Endothelial cell (in vitro differentiated cells): ENCODE measurements around the gene CFL1. TPM values are rescaled to one million over a fixed set of nuclear protein-coding genes. Genes with fewer than 3 reads are reported as not detected.

Experiments used
- DNase-seq: peaks from one replicate; pipeline ENCODE4 v3.0.0; 2021; ENCODE audit warnings: low spot score
- H3K27ac Mint-ChIP-seq: one replicate; pipeline ENCODE4 v1.8.0; 2021; ENCODE audit warnings: mixed read lengths, inconsistent platforms; ENCODE audit not compliant: unreplicated experiment
- H3K27me3 Mint-ChIP-seq: one replicate; pipeline ENCODE4 v1.8.0; 2021; ENCODE audit warnings: mild to moderate bottlenecking, moderate library complexity, mixed read lengths, inconsistent platforms; ENCODE audit not compliant: unreplicated experiment
- H3K36me3 Mint-ChIP-seq: one replicate; pipeline ENCODE4 v1.8.0; 2021; ENCODE audit warnings: mild to moderate bottlenecking, low read depth, mixed read lengths, inconsistent platforms; ENCODE audit not compliant: unreplicated experiment
- H3K4me1 Mint-ChIP-seq: one replicate; pipeline ENCODE4 v1.8.0; 2021; ENCODE audit warnings: mild to moderate bottlenecking, mixed read lengths, inconsistent platforms; ENCODE audit not compliant: unreplicated experiment
- H3K4me3 Mint-ChIP-seq: one replicate; pipeline ENCODE4 v1.8.0; 2021; ENCODE audit warnings: mild to moderate bottlenecking, mixed read lengths, inconsistent platforms; ENCODE audit not compliant: unreplicated experiment
- H3K9me3 Mint-ChIP-seq: one replicate; pipeline ENCODE4 v1.8.0; 2021; ENCODE audit warnings: mixed read lengths, inconsistent platforms; ENCODE audit not compliant: unreplicated experiment
- CTCF ChIP-seq: fragments of 200-600 bp; sonication (generic); IDR thresholded peaks from one replicate; pipeline ENCODE4 v1.5.0; 2021; ENCODE audit warnings: antibody characterized with exemption; ENCODE audit not compliant: unreplicated experiment
- total RNA-seq: library from RNA; stranded (reverse); fragmentation: NEBNext Ultra II Directional; extraction: Animal tissue kit (Norgen Biotek cat#: 25700); gene quantifications from one replicate; pipeline ENCODE4 v1.2.1, GENCODE V29; 2021; ENCODE audit not compliant: unreplicated experiment

Gene CFL1
- total RNA-seq, 1 donor from 2014 or later = 1,740 TPM

- Mint-ChIP-seq H3K4me3 (no peak overlapping the region), H3K27me3 (peaks cover 12% of the 10 kb centered on the region), H3K9me3 (no peaks in the 10 kb centered on the region), H3K4me1 (peaks cover 4% of the 10 kb centered on the region), H3K27ac (no peak overlapping the region), H3K36me3 (peaks cover 3% of the 10 kb centered on the region)
- DNase-seq = no peak
- TF ChIP-seq CTCF = no peak
Measured at GRCh38 chr11:65829459-65829858, 28.5 kb downstream of the CFL1 start.

- Mint-ChIP-seq H3K36me3 (no peaks in the 10 kb centered on the region), H3K9me3 (no peaks in the 10 kb centered on the region), H3K4me1 (no peaks in the 10 kb centered on the region), H3K27ac (no peak overlapping the region), H3K4me3 (no peak overlapping the region), H3K27me3 (peaks cover 5% of the 10 kb centered on the region)
- TF ChIP-seq CTCF = no peak
- DNase-seq = no peak
Measured at GRCh38 chr11:65826984-65827735, 30.8 kb downstream of the CFL1 start.

GRCh38 chr11:65822776-65823528 lies 35.0 kb downstream of the CFL1 start:
- Mint-ChIP-seq H3K27me3 (peaks cover 2% of the 10 kb centered on the region), H3K9me3 (no peaks in the 10 kb centered on the region), H3K4me1 (no peaks in the 10 kb centered on the region), H3K36me3 (no peaks in the 10 kb centered on the region), H3K4me3 (no peak overlapping the region), H3K27ac (no peak overlapping the region)
- TF ChIP-seq CTCF = no peak
- DNase-seq = no peak

GRCh38 chr11:65821107-65821506 lies 36.9 kb downstream of the CFL1 start:
- Mint-ChIP-seq H3K4me1 (no peaks in the 10 kb centered on the region), H3K27me3 (no peaks in the 10 kb centered on the region), H3K4me3 (no peak overlapping the region), H3K9me3 (no peaks in the 10 kb centered on the region), H3K27ac (no peak overlapping the region), H3K36me3 (no peaks in the 10 kb centered on the region)
- TF ChIP-seq CTCF = no peak
- no peak for DNase-seq
